Dendritic cell treated with granulocyte-macrophage colony-stimulating factor and Interleukin-4, amounts not matched to agents 40 ng/mL and 50 ng/mL, for 4 days (primary cell): Measurements from ENCODE around the gene WDR93.

Experiments used
- H3K27ac Mint-ChIP-seq: one replicate; pipeline ENCODE4 v1.8.0; 2022; ENCODE audit warnings: mild to moderate bottlenecking, mixed read lengths
- H3K27me3 Mint-ChIP-seq: one replicate; pipeline ENCODE4 v1.8.0; 2022; ENCODE audit warnings: mild to moderate bottlenecking, mixed read lengths
- H3K36me3 Mint-ChIP-seq: one replicate; pipeline ENCODE4 v1.8.0; 2022; ENCODE audit warnings: low read depth, mixed read lengths
- H3K4me1 Mint-ChIP-seq: one replicate; pipeline ENCODE4 v1.8.0; 2022; ENCODE audit warnings: low read depth, mixed read lengths
- H3K4me3 Mint-ChIP-seq: one replicate; pipeline ENCODE4 v1.8.0; 2022; ENCODE audit warnings: mild to moderate bottlenecking, moderate library complexity, mixed read lengths
- H3K9me3 Mint-ChIP-seq: one replicate; pipeline ENCODE4 v1.8.0; 2022; ENCODE audit warnings: mixed read lengths
- intact Hi-C: fragments of 100-400 bp; cut with micrococcal nuclease; formaldehyde crosslinking; loops from one replicate; pipeline ENCODE4 v1.15.0; 2022

WDR93 gene

GRCh38 chr15:89735773-89736172 lies 45.2 kb downstream of the WDR93 start:
- intact Hi-C loops, result no loop called here
- Mint-ChIP-seq H3K36me3 (no peaks in the 10 kb centered on the region), H3K4me1 (no peaks in the 10 kb centered on the region), H3K9me3 (no peaks in the 10 kb centered on the region), H3K27ac (no peak overlapping the region), H3K27me3 (peaks cover 22% of the 10 kb centered on the region), H3K4me3 (no peak overlapping the region)

- intact Hi-C loops, result loop anchor here (1.0 to 5.0 kb wide), 2 partner anchors 148 to 347 kb away; no protein-coding TSS in a partner anchor
- no peak overlapping the region for H3K4me3 Mint-ChIP-seq
- H3K27ac Mint-ChIP-seq, result no peak overlapping the region
- peaks cover 13% of the 10 kb centered on the region for H3K27me3 Mint-ChIP-seq
- H3K9me3 Mint-ChIP-seq, result no peaks in the 10 kb centered on the region
- H3K36me3 Mint-ChIP-seq, result no peaks in the 10 kb centered on the region
- H3K4me1 Mint-ChIP-seq, result no peaks in the 10 kb centered on the region
Measured at GRCh38 chr15:89740137-89740536, 49.5 kb downstream of the WDR93 start.

GRCh38 chr15:89743011-89743410 lies 52.4 kb downstream of the WDR93 start:
- Mint-ChIP-seq H3K4me3 (no peak overlapping the region), H3K27me3 (peaks cover 5% of the 10 kb centered on the region), H3K27ac (no peak overlapping the region), H3K36me3 (no peaks in the 10 kb centered on the region), H3K9me3 (no peaks in the 10 kb centered on the region), H3K4me1 (no peaks in the 10 kb centered on the region)
- intact Hi-C loops, result loop anchor here (5.0 kb wide), 1 partner anchor 344 kb away; no protein-coding TSS in a partner anchor

GRCh38 chr15:89743594-89743993 lies 53.0 kb downstream of the WDR93 start:
- Mint-ChIP-seq H3K27me3 (peaks cover 11% of the 10 kb centered on the region), H3K4me3 (no peak overlapping the region), H3K27ac (no peak overlapping the region), H3K36me3 (no peaks in the 10 kb centered on the region), H3K9me3 (no peaks in the 10 kb centered on the region), H3K4me1 (no peaks in the 10 kb centered on the region)
- intact Hi-C loops, result loop anchor here (5.0 kb wide), 1 partner anchor 344 kb away; no protein-coding TSS in a partner anchor

GRCh38 chr15:89745131-89745530 lies 54.5 kb downstream of the WDR93 start:
- intact Hi-C loops, result no loop called here
- peaks cover 4% of the 10 kb centered on the region for H3K4me1 Mint-ChIP-seq
- H3K4me3 Mint-ChIP-seq, result no peak overlapping the region
- no peaks in the 10 kb centered on the region for H3K9me3 Mint-ChIP-seq
- peaks cover 27% of the 10 kb centered on the region for H3K27me3 Mint-ChIP-seq
- no peak overlapping the region for H3K27ac Mint-ChIP-seq
- H3K36me3 Mint-ChIP-seq, result no peaks in the 10 kb centered on the region

GRCh38 chr15:89745768-89746167 lies 55.2 kb downstream of the WDR93 start:
- Mint-ChIP-seq H3K4me1 (peaks cover 4% of the 10 kb centered on the region), H3K27me3 (peaks cover 28% of the 10 kb centered on the region), H3K36me3 (no peaks in the 10 kb centered on the region), H3K27ac (no peak overlapping the region), H3K9me3 (no peaks in the 10 kb centered on the region), H3K4me3 (no peak overlapping the region)
- intact Hi-C loops, result no loop called here

- Mint-ChIP-seq H3K27me3 (peaks cover 28% of the 10 kb centered on the region), H3K36me3 (no peaks in the 10 kb centered on the region), H3K4me3 (no peak overlapping the region), H3K27ac (no peak overlapping the region), H3K4me1 (peaks cover 4% of the 10 kb centered on the region), H3K9me3 (no peaks in the 10 kb centered on the region)
- intact Hi-C loops, result no loop called here
Measured at GRCh38 chr15:89746386-89746780, 55.8 kb downstream of the WDR93 start.

- peaks cover 4% of the 10 kb centered on the region for H3K4me1 Mint-ChIP-seq
- H3K27ac Mint-ChIP-seq, result no peak overlapping the region
- H3K9me3 Mint-ChIP-seq, result no peaks in the 10 kb centered on the region
- intact Hi-C loops, result no loop called here
- no peak overlapping the region for H3K4me3 Mint-ChIP-seq
- no peaks in the 10 kb centered on the region for H3K36me3 Mint-ChIP-seq
- peaks cover 39% of the 10 kb centered on the region for H3K27me3 Mint-ChIP-seq
Measured at GRCh38 chr15:89747708-89748682, 57.4 kb downstream of the WDR93 start.

GRCh38 chr15:89749054-89749453 lies 58.4 kb downstream of the WDR93 start:
- intact Hi-C loops, result no loop called here
- no peak overlapping the region for H3K27ac Mint-ChIP-seq
- H3K4me3 Mint-ChIP-seq, result no peak overlapping the region
- no peaks in the 10 kb centered on the region for H3K9me3 Mint-ChIP-seq
- peaks cover 4% of the 10 kb centered on the region for H3K4me1 Mint-ChIP-seq
- H3K27me3 Mint-ChIP-seq, result peaks cover 43% of the 10 kb centered on the region
- H3K36me3 Mint-ChIP-seq, result no peaks in the 10 kb centered on the region

GRCh38 chr15:89749526-89749925 lies 58.9 kb downstream of the WDR93 start:
- no peaks in the 10 kb centered on the region for H3K9me3 Mint-ChIP-seq
- peak overlapping the region; percentile 33 for H3K4me3 Mint-ChIP-seq
- H3K27ac Mint-ChIP-seq, result peak overlapping the region; percentile 12
- intact Hi-C loops, result no loop called here
- peaks cover 43% of the 10 kb centered on the region for H3K27me3 Mint-ChIP-seq
- peaks cover 4% of the 10 kb centered on the region for H3K4me1 Mint-ChIP-seq
- no peaks in the 10 kb centered on the region for H3K36me3 Mint-ChIP-seq

GRCh38 chr15:89749951-89750559 lies 59.4 kb downstream of the WDR93 start:
- H3K9me3 Mint-ChIP-seq, result no peaks in the 10 kb centered on the region
- H3K27me3 Mint-ChIP-seq, result peaks cover 44% of the 10 kb centered on the region
- peaks cover 4% of the 10 kb centered on the region for H3K4me1 Mint-ChIP-seq
- intact Hi-C loops, result no loop called here
- H3K4me3 Mint-ChIP-seq, result peak overlapping the region; percentile 60
- no peaks in the 10 kb centered on the region for H3K36me3 Mint-ChIP-seq
- peak overlapping the region; percentile 12 for H3K27ac Mint-ChIP-seq

- H3K27me3 Mint-ChIP-seq, result peaks cover 47% of the 10 kb centered on the region
- H3K27ac Mint-ChIP-seq, result peak within 1 kb of the TSS; percentile 12
- H3K4me1 Mint-ChIP-seq, result peaks cover 4% of the 10 kb centered on the region
- no peaks in the 10 kb centered on the region for H3K9me3 Mint-ChIP-seq
- H3K4me3 Mint-ChIP-seq, result peak within 1 kb of the TSS; percentile 60
- H3K36me3 Mint-ChIP-seq, result no peaks in the 10 kb centered on the region
- intact Hi-C loops, result no loop called here
Measured at GRCh38 chr15:89750560-89751542, 60.2 kb downstream of the WDR93 start, which contains the start of gene MESP1. MESP1 (minus strand) TSS chr15:89751249; CDS start chr15:89751231, 18 bp downstream.

- Mint-ChIP-seq H3K36me3 (no peaks in the 10 kb centered on the region), H3K4me1 (peaks cover 4% of the 10 kb centered on the region), H3K27ac (no peak overlapping the region), H3K27me3 (peaks cover 52% of the 10 kb centered on the region), H3K4me3 (no peak overlapping the region), H3K9me3 (no peaks in the 10 kb centered on the region)
- intact Hi-C loops, result no loop called here
Measured at GRCh38 chr15:89751748-89752147, 61.1 kb downstream of the WDR93 start.
